Vagina (tissue), 2 donors: Measurements from ENCODE around the gene ARSI.

ENCODE experiments used
- CTCF ChIP-seq, 3 experiments: fragments of 450-650 bp in 2 of 3; fragments of 200-600 bp in 1 of 3; sonication (generic) in 1 of 3; IDR thresholded peaks; one replicate each; pipeline ENCODE4 v1.5.1; 2017 to 2019; ENCODE audit warnings: antibody characterized with exemption in 3 of 3, mild to moderate bottlenecking in 2 of 3, moderate library complexity in 2 of 3
- POLR2A ChIP-seq, 2 donors: fragments of 450-650 bp; IDR thresholded peaks; one replicate each; pipeline ENCODE4 v1.6.1; 2017; ENCODE audit warnings: antibody characterized with exemption in 2 of 2, mild to moderate bottlenecking in 2 of 2, moderate library complexity in 2 of 2
- POLR2AphosphoS5 ChIP-seq, 2 donors: sonication (generic); formaldehyde crosslinking; IDR thresholded peaks; one replicate each; pipeline ENCODE4 v1.9.0; 2017; ENCODE audit warnings: antibody characterized with exemption in 2 of 2, mild to moderate bottlenecking in 2 of 2, low read depth in 1 of 2; ENCODE audit not compliant: insufficient read depth in 1 of 2

GRCh38 chr5:150311015-150311692 lies 8.4 kb upstream of the ARSI start:
- no peak for TF ChIP-seq CTCF (IDR thresholded peaks at IDR 0.05)
- TF ChIP-seq POLR2A (IDR thresholded peaks at IDR 0.05): no peak
- TF ChIP-seq POLR2AphosphoS5 (IDR thresholded peaks at IDR 0.05; ENCODE audit: insufficient read depth in 1 of 2, low read depth in 1 of 2): no peak
